Right lobe of liver (tissue), 6 donors: ENCODE results near the gene PADI3. TPM values are rescaled to one million over a fixed set of nuclear protein-coding genes. Genes with fewer than 3 reads are reported as not detected.
A peak's percentile ranks its signal among the peaks of the same experiment; 100 is the strongest.

Experiments
- ATAC-seq, 4 donors: fragments of 200-7000 bp; cut with Tn5 transposase; one replicate each; pipeline ENCODE4 v1.9.1; 2020; ENCODE audit warnings: mild to moderate bottlenecking in 4 of 4, moderate library complexity in 4 of 4
- DNase-seq, 3 donors: peaks; one replicate each; pipeline ENCODE4 v3.0.0-alpha.2; 2020
- H3K27ac ChIP-seq, 3 donors: fragments of 200-600 bp; one replicate each; pipeline ENCODE4 v1.8.0; 2022
- H3K27me3 ChIP-seq, 2 donors: fragments of 200-600 bp; one replicate each; pipeline ENCODE4 v1.8.0; 2022
- H3K36me3 ChIP-seq, 4 donors: fragments of 200-600 bp; sonication (generic) in 1 of 4; one replicate each; pipeline versions ENCODE4 v1.5.1 to v1.8.0; 2017 to 2022; ENCODE audit warnings: control low read depth in 1 of 4
- H3K4me1 ChIP-seq, 4 donors: fragments of 200-600 bp; sonication (generic) in 1 of 4; one replicate each; pipeline versions ENCODE4 v1.5.1 to v1.8.0; 2017 to 2022; ENCODE audit warnings: control low read depth in 1 of 4
- H3K4me3 ChIP-seq, 3 donors: fragments of 200-600 bp; one replicate each; pipeline ENCODE4 v1.8.0; 2022
- H3K9me3 ChIP-seq, 4 donors: fragments of 200-600 bp; sonication (generic) in 1 of 4; one replicate each; pipeline versions ENCODE4 v1.5.1 to v1.8.0; 2017 to 2022; ENCODE audit warnings: control low read depth in 1 of 4
- POLR2A ChIP-seq: fragments of 450-650 bp; IDR thresholded peaks from one replicate; pipeline ENCODE4 v1.6.1; 2017; ENCODE audit warnings: antibody characterized with exemption, mild to moderate bottlenecking
- WGBS: methylation state at CpG from one replicate; pipeline ENCODE4 v1.1.6; 2018; ENCODE audit warnings: low coverage, low lambda C conversion rate; ENCODE audit not compliant: insufficient coverage; ENCODE audit errors: missing lambda C conversion rate; 5-methylcytosine and 5-hydroxymethylcytosine counted together
- intact Hi-C, 2 donors: fragments of 100-400 bp; cut with DNase I; formaldehyde crosslinking; loops; one replicate each; pipeline versions ENCODE4 v1.11.2 to v1.14.1; 2022
- total RNA-seq, 6 experiments: library from RNA; depleted of rRNA in 2 of 6; stranded (reverse); fragments of >200 nt in 2 of 6; fragmentation: NEBNext Ultra II Directional in 3 of 6; extraction: Animal tissue kit (Norgen Biotek cat#: 25700) in 3 of 6; gene quantifications; one replicate each; pipeline versions ENCODE4 v1.1.0 to v1.2.4, GENCODE V29; 2016 to 2023
- TF ChIP-seq, protein P1 (sequence below), 4 donors: fragments of 200-600 bp in 3 of 4; fragments of 450-650 bp in 1 of 4; IDR thresholded peaks; one replicate each; pipeline versions ENCODE4 v1.5.1 to v1.8.0; 2016 to 2022; ENCODE audit warnings: antibody characterized with exemption in 4 of 4, mild to moderate bottlenecking in 2 of 4
- donor health status: DM: no; HTN: yes; CAD: no.
- donor health status: DM: no; HTN: no; CAD: no.
- donor health status: DM: no; HTN: no; CAD: no.
- donor health status: DM: no; HTN: yes; CAD: no.
- donor health status: DM: no; HTN: yes; CAD: no.

The PADI3 gene
- total RNA-seq, 6 experiments from 2014 or later: not detected

DNA sequence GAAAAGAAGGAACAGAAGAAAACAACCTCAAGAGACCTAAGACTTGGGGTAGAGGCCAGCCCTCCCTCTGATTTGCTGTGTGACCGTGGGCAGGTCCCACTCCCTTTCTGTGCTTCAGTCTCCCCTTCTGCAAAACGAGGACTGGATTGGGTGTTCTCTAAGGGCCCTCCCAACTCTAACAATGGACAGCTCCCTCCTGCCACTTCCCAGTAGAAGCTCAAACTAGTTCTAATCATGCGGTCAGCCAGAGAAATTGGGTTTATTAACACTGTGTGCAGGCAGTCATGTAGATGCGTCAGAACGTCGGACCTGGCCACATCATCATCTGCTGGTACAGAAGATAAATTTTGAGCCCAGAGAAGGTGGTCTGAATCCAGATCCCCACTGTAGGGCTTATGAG, 57.5 kb downstream of the PADI3 start:
- intact Hi-C loops: no loop called here
- WGBS: 53% methylated on average over 5 of the region's 6 CpGs

DNA sequence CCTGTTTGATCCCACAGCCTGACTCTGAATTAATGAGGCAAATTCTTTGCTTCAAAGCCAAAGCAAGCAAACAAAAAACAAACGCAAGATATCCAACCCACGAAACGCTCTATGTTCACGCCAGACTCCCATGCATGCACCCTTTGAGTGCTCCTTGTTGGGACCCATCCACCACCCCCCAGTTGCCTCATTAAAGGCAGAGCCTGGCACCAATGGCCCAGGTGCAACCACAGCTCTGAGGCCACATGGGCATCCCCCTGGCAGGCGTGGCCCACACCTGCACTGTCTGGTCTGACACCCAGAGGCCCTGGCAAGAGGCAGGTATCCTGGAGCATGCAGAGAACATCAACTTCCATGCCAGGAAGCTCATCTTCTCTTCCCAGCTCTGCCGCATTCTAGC, 58.0 kb downstream of the PADI3 start:
- H3K27ac ChIP-seq: no peak overlapping the region
- no peak for ATAC-seq
- no peak overlapping the region for H3K4me3 ChIP-seq
- H3K27me3 ChIP-seq: no peaks in the 10 kb centered on the region
- no peaks in the 10 kb centered on the region for H3K4me1 ChIP-seq
- peak in 1 of 3 donors; percentile 40 for DNase-seq
- H3K36me3 ChIP-seq: no peaks in the 10 kb centered on the region
- TF ChIP-seq, protein P1, sequence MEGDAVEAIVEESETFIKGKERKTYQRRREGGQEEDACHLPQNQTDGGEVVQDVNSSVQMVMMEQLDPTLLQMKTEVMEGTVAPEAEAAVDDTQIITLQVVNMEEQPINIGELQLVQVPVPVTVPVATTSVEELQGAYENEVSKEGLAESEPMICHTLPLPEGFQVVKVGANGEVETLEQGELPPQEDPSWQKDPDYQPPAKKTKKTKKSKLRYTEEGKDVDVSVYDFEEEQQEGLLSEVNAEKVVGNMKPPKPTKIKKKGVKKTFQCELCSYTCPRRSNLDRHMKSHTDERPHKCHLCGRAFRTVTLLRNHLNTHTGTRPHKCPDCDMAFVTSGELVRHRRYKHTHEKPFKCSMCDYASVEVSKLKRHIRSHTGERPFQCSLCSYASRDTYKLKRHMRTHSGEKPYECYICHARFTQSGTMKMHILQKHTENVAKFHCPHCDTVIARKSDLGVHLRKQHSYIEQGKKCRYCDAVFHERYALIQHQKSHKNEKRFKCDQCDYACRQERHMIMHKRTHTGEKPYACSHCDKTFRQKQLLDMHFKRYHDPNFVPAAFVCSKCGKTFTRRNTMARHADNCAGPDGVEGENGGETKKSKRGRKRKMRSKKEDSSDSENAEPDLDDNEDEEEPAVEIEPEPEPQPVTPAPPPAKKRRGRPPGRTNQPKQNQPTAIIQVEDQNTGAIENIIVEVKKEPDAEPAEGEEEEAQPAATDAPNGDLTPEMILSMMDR (IDR thresholded peaks at IDR 0.05): no peak
- no peak for TF ChIP-seq POLR2A
- WGBS: 13% methylated on average over 5 of the region's 6 CpGs
- H3K9me3 ChIP-seq: no peaks in the 10 kb centered on the region
- intact Hi-C loops: no loop called here

More for the DNA sequence above, 57.5 kb downstream of the PADI3 start:
- ATAC-seq (no peak), DNase-seq (peak in 1 of 3 donors; percentile 20)
- no peak overlapping the region for H3K4me3 ChIP-seq
- H3K27me3 ChIP-seq: no peaks in the 10 kb centered on the region
- TF ChIP-seq POLR2A: no peak
- TF ChIP-seq, protein P1 (IDR thresholded peaks at IDR 0.05): no peak
- H3K36me3 ChIP-seq: no peaks in the 10 kb centered on the region
- no peak overlapping the region for H3K27ac ChIP-seq
- no peaks in the 10 kb centered on the region for H3K4me1 ChIP-seq
- H3K9me3 ChIP-seq: no peaks in the 10 kb centered on the region

GRCh38 chr1:17307329-17307728, 58.4 kb downstream of the PADI3 start:
- DNase-seq (no peak), ATAC-seq (no peak)
- Histone ChIP-seq H3K27me3 (no peaks in the 10 kb centered on the region), H3K36me3 (no peaks in the 10 kb centered on the region), H3K4me3 (no peak overlapping the region), H3K4me1 (no peaks in the 10 kb centered on the region), H3K27ac (no peak overlapping the region), H3K9me3 (no peaks in the 10 kb centered on the region)
- intact Hi-C loops: no loop called here
- no peak for TF ChIP-seq POLR2A
- TF ChIP-seq, protein P1 (IDR thresholded peaks at IDR 0.05): no peak
- 64% methylated on average over 3 of the region's 6 CpGs for WGBS

GRCh38 chr1:17307946-17308345, 59.0 kb downstream of the PADI3 start, which contains the start of gene PADI4:
Gene PADI4, plus strand, starts transcription at chr1:17308197. Its CDS starts 26 bp downstream, at chr1:17308223.
- DNase-seq (peak in 2 of 3 donors; percentile 33 to 70), ATAC-seq (peak in 2 of 4 donors; percentile 36 to 45)
- Histone ChIP-seq H3K36me3 (no peaks in the 10 kb centered on the region), H3K4me1 (no peaks in the 10 kb centered on the region), H3K9me3 (no peaks in the 10 kb centered on the region), H3K4me3 (no peak within 1 kb of the TSS), H3K27me3 (no peaks in the 10 kb centered on the region), H3K27ac (no peak within 1 kb of the TSS)
- intact Hi-C loops: no loop called here
- no CpG with 5 or more reads among the region's 8 CpGs for WGBS
- TF ChIP-seq, protein P1 (IDR thresholded peaks at IDR 0.05): no peak
- no peak for TF ChIP-seq POLR2A

DNA sequence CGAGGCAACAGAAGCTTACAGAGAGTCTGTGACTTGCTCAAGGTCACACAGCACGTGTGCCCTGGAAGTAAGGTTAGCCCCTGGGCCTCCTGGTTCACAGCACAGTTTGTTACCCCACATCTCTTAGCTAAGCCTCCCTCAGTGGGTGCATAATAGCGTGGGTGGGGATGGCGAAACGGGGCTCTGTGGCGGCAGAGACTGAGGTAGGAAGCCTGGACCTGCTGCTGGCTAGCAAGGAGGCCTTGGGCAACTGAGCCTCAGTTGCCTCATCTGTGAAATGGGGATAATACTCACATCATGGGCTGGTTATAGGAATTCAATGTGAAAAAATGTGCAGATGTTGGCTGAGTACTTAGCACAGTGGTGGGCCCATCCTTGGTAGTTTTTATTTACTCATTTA, 59.7 kb downstream of the PADI3 start:
- Histone ChIP-seq H3K4me3 (no peak overlapping the region), H3K27ac (no peak overlapping the region), H3K4me1 (no peaks in the 10 kb centered on the region), H3K27me3 (no peaks in the 10 kb centered on the region), H3K9me3 (no peaks in the 10 kb centered on the region), H3K36me3 (no peaks in the 10 kb centered on the region)
- WGBS: 31% methylated on average over 2 of the region's 6 CpGs
- intact Hi-C loops: no loop called here
- TF ChIP-seq POLR2A: no peak
- TF ChIP-seq, protein P1 (IDR thresholded peaks at IDR 0.05): no peak
- ATAC-seq (no peak), DNase-seq (no peak)
